Measurements from ENCODE around the gene CCDC121.

The CCDC121 gene

DNA sequence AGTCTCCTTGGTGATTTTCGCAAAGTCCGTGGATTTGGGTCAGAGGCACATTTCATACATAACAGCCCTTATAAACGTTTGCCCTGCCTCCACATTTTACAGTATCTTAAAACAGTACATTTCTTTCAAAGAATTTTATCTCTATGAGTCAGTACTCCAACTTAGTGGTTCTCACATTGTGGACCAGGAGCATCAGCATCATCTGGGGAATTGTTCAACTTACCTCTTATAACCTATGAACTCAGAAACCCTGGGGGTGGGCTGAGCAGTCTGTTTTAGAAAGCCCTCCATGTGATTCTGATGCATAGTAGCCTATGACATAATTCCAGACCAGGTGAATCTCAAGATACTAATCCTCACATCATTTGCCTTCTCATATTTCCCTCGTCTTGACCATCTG is 22.2 kb upstream of the CCDC121 start:
- TF ChIP-seq, protein P1, sequence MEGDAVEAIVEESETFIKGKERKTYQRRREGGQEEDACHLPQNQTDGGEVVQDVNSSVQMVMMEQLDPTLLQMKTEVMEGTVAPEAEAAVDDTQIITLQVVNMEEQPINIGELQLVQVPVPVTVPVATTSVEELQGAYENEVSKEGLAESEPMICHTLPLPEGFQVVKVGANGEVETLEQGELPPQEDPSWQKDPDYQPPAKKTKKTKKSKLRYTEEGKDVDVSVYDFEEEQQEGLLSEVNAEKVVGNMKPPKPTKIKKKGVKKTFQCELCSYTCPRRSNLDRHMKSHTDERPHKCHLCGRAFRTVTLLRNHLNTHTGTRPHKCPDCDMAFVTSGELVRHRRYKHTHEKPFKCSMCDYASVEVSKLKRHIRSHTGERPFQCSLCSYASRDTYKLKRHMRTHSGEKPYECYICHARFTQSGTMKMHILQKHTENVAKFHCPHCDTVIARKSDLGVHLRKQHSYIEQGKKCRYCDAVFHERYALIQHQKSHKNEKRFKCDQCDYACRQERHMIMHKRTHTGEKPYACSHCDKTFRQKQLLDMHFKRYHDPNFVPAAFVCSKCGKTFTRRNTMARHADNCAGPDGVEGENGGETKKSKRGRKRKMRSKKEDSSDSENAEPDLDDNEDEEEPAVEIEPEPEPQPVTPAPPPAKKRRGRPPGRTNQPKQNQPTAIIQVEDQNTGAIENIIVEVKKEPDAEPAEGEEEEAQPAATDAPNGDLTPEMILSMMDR (IDR thresholded peaks at IDR 0.05; ENCODE audit: low read depth, low read length, missing control alignments): no peak
- H3K4me3 ChIP-seq (replicated peaks; ENCODE audit: low read depth, low read length): no peak overlapping the region
- DNase-seq (ENCODE audit: extremely low read depth, low read depth): no peak

DNA sequence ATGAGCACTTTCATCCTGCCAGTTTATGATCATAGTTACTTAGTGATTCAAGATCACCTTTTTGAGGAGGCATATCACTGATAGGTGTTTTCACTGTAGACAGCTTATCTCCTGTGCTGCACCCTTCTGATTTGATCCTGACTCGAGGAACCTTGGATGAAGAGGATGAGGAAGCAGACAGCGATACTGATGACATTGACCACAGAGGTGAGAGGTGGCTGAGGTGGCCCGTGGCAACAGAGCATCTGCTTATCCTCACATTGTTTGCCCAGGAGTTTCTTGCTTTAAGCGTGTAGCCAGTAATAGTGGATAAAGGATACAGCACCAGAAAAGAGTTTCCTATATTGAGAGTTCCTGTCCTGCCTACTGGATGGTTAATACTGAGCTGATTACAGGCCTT is 18.9 kb upstream of the CCDC121 start:
- H3K4me3 ChIP-seq (replicated peaks; ENCODE audit: low read depth, low read length): no peak overlapping the region
- TF ChIP-seq, protein P1 (IDR thresholded peaks at IDR 0.05; ENCODE audit: low read depth, low read length, missing control alignments): no peak
- no peak for DNase-seq (ENCODE audit: extremely low read depth, low read depth)

DNA sequence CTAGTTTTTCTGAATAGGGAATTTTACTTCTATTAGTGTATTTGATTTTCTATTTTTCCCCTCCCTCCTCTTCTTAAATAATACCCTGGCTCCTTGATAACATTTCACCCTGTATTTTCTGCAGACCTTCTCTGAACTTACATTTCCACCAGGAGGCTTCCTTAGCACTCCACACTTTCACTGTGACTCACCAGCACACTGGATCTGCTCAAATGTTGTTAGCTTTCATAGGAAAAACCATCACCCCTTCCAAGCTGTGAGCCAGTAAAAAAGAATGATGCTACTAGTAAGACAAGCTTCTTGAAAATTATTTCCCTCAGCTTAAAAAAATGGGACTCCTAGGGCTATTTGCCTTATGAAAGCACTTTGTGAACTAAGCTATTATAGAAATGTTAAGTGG is 18.5 kb upstream of the CCDC121 start:
- TF ChIP-seq, protein P1 (IDR thresholded peaks at IDR 0.05; ENCODE audit: low read depth, low read length, missing control alignments): no peak
- DNase-seq (ENCODE audit: extremely low read depth, low read depth): no peak
- no peak overlapping the region for H3K4me3 ChIP-seq (replicated peaks; ENCODE audit: low read depth, low read length)

DNA sequence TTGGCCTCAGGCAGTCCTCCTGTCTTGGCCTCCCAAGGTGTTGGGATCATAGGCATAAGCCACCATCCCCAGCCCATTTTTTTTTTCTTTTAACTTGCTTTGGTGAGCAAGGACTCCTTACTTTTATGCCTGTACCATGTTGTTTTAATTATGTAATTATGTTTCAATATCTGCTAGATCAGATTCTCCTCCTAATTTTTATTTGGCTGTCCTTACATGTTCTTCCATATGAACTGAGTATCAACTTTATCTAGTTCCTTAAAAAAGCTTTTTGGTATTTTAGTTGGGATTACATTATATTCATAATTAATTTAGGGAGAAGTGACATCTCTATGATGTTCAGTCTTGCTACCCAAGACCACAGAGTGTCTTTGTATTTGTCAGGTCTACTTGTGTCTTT is 16.4 kb upstream of the CCDC121 start:
- DNase-seq (ENCODE audit: extremely low read depth, low read depth): no peak
- H3K4me3 ChIP-seq (replicated peaks; ENCODE audit: low read depth, low read length): no peak overlapping the region
- TF ChIP-seq, protein P1 (IDR thresholded peaks at IDR 0.05; ENCODE audit: low read depth, low read length, missing control alignments): no peak

DNA sequence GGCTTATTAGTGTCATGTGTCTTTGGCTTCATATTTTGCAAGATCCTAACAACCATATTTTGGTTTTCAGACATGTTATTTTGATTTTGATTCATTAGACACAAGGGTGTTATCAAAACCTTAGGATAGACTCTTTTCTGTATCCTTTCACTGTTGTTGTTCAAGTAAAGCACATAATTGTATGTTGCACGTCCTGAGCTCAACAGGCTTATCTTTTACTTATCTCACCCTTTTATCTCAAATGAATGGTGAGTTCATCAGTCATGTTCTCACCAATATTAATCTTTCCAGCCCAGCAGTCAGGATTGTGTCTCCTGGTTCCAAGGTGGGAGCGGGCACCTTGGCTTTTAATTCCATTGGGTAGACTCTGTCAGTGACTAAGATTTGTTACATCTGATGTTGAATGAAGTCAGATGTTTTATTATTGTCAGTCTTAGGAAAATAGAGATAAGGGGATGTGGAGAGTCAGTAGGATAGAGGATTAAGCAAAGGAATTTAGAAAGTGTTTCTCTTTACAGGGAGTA is 12.0 kb upstream of the CCDC121 start:
- DNase-seq (ENCODE audit: extremely low read depth, low read depth): no peak
- H3K4me3 ChIP-seq (replicated peaks; ENCODE audit: low read depth, low read length): no peak overlapping the region
- TF ChIP-seq, protein P1 (IDR thresholded peaks at IDR 0.05; ENCODE audit: low read depth, low read length, missing control alignments): no peak

DNA sequence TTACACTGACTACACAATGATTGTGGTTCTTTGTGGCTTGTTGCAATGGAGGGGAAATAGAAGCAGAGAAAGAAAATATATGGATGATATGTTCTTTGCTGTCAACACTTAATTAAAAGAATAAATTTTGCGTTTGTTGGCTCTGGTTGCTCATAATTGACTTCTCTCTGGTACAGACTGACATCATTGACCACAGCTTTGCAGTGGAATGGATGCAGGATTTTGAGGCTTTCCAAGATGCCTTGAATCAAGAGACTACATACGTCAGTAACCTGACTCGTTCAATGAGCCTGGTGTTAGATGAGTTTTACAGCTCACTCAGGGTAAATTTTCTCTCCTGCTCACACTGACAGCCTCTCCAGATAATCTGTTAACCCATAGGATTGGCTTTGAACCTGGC is 9.9 kb upstream of the CCDC121 start:
- no peak for DNase-seq (ENCODE audit: extremely low read depth, low read depth)
- H3K4me3 ChIP-seq (replicated peaks; ENCODE audit: low read depth, low read length): no peak overlapping the region
- TF ChIP-seq, protein P1 (IDR thresholded peaks at IDR 0.05; ENCODE audit: low read depth, low read length, missing control alignments): no peak

DNA sequence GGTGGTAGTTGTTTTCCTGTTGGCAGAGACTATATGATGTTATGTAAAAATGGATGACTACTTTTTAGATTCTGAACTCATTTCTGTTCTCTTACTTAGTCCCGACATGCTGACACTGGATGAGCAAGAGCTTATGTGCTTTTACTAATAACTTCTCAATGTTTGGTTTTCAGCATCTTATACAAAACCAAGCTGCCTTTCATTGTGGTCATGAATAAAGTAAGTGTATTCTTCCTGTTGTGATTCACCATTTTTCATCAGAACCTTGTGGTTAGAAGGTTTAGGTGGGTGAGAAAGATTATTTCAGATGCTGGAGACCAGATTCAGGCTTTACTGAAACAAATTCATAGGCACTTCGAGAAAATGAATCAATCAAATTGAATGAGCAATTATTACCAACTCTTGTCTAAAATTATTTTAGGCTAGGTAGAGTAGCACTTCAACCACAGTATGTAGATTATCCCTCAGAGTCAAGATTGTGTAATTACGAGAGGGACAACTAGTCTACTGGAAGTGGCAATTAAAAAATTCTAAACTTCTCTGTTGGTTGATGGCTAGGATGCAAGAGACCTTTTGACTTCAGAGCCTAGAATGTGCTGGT is 9.3 kb upstream of the CCDC121 start:
- TF ChIP-seq, protein P1 (IDR thresholded peaks at IDR 0.05; ENCODE audit: low read depth, low read length, missing control alignments): no peak
- no peak overlapping the region for H3K4me3 ChIP-seq (replicated peaks; ENCODE audit: low read depth, low read length)
- DNase-seq (ENCODE audit: extremely low read depth, low read depth): no peak
